HG02571 (cell line): ENCODE data around the gene PLD5.
"Not testable (repeated sequence)": the region's sequence is repeated elsewhere in the genome, so short reads cannot be mapped to it uniquely, and the experiment has no call there.

Experiments used
- ATAC-seq: cut with Tn5 transposase; IDR thresholded peaks from one replicate; pipeline ENCODE4 v1.9.1; 2021; ENCODE audit warnings: mild to moderate bottlenecking, moderate library complexity; ENCODE audit not compliant: unreplicated experiment

Gene PLD5

GRCh38 chr1:242427519-242427918 lies 97.0 kb downstream of the PLD5 start:
- ATAC-seq, result no peak

GRCh38 chr1:242426271-242426905 lies 98.1 kb downstream of the PLD5 start:
- ATAC-seq, result no peak

GRCh38 chr1:242425232-242425631 lies 99.3 kb downstream of the PLD5 start:
- no peak for ATAC-seq

- ATAC-seq, result no peak
These were observed 107.8 kb downstream of the PLD5 start for GRCh38 chr1:242416657-242417056.

- ATAC-seq, result no peak
These were observed 111.6 kb downstream of the PLD5 start for GRCh38 chr1:242412921-242413320.

- ATAC-seq, result no peak
These were observed 112.6 kb downstream of the PLD5 start for GRCh38 chr1:242411901-242412300.

- ATAC-seq, result no peak
These were observed 118.5 kb downstream of the PLD5 start for GRCh38 chr1:242405947-242406346.

GRCh38 chr1:242404296-242404695 lies 120.2 kb downstream of the PLD5 start:
- ATAC-seq, result no peak

- ATAC-seq, result no peak
These were observed 121.5 kb downstream of the PLD5 start for GRCh38 chr1:242402956-242403355.

- ATAC-seq, result no peak
These were observed 122.6 kb downstream of the PLD5 start for GRCh38 chr1:242401937-242402336.

- no peak for ATAC-seq
These were observed 126.1 kb downstream of the PLD5 start for GRCh38 chr1:242398351-242398750.

- no peak for ATAC-seq
These were observed 132.6 kb downstream of the PLD5 start for GRCh38 chr1:242391896-242392295.

GRCh38 chr1:242376121-242376520 lies 148.4 kb downstream of the PLD5 start:
- ATAC-seq, result not testable (repeated sequence)

GRCh38 chr1:242350446-242350845 lies 174.1 kb downstream of the PLD5 start:
- ATAC-seq, result not testable (repeated sequence)

- ATAC-seq, result no peak
These were observed 174.9 kb downstream of the PLD5 start for GRCh38 chr1:242349636-242350035.

GRCh38 chr1:242330865-242331264 lies 193.6 kb downstream of the PLD5 start:
- not testable (repeated sequence) for ATAC-seq

- ATAC-seq, result not testable (repeated sequence)
These were observed 197.1 kb downstream of the PLD5 start for GRCh38 chr1:242327381-242327780.

GRCh38 chr1:242321981-242322380 lies 202.5 kb downstream of the PLD5 start:
- ATAC-seq, result not testable (repeated sequence)

GRCh38 chr1:242318140-242318539 lies 206.4 kb downstream of the PLD5 start:
- ATAC-seq, result no peak

GRCh38 chr1:242314865-242315264 lies 209.6 kb downstream of the PLD5 start:
- not testable (repeated sequence) for ATAC-seq

GRCh38 chr1:242314085-242314649 lies 210.3 kb downstream of the PLD5 start:
- ATAC-seq, result not testable (repeated sequence)

- not testable (repeated sequence) for ATAC-seq
These were observed 215.8 kb downstream of the PLD5 start for GRCh38 chr1:242308681-242309080.

- not testable (repeated sequence) for ATAC-seq
These were observed 230.7 kb downstream of the PLD5 start for GRCh38 chr1:242293781-242294180.
